HEK293 (cell line): ENCODE data around the gene ERGIC1.

Experiments used
- CTCF ChIA-PET: fragments of 350-600 bp; formaldehyde crosslinking; extraction: SDS; loops from one replicate; lab custom pipeline; 2021; ENCODE audit warnings: antibody characterized with exemption; lab: Yijun Ruan, JAX
- POLR2A ChIA-PET: fragments of 300-600 bp; formaldehyde crosslinking; extraction: SDS; loops from one replicate; lab custom pipeline; 2020; ENCODE audit warnings: antibody characterized with exemption, inconsistent platforms; lab: Yijun Ruan, JAX
- H3K27ac ChIP-seq: fragments of 200-500 bp; sonication (Bioruptor generic); 2 replicates; pipeline ENCODE4 v1.5.1; 2014; ENCODE audit warnings: low read depth, low read length, control low read depth, inconsistent platforms; ENCODE audit errors: extremely low read depth
- H3K36me3 ChIP-seq, 2 experiments: fragments of 200-500 bp in 1 of 2; sonication (Bioruptor generic) in 1 of 2; 1 replicate in 1 of 2; 2 replicates in 1 of 2; pipeline ENCODE4 v1.5.1; 2014 to 2017; ENCODE audit warnings: inconsistent platforms in 2 of 2, low read length in 2 of 2; ENCODE audit not compliant: control insufficient read depth in 2 of 2, insufficient read depth in 1 of 2
- H3K4me1 ChIP-seq: fragments of 200-500 bp; sonication (Bioruptor generic); 2 replicates; pipeline ENCODE4 v1.5.1; 2014; ENCODE audit warnings: mild to moderate bottlenecking, low read length, inconsistent platforms; ENCODE audit not compliant: control insufficient read depth, insufficient read depth
- H3K4me3 ChIP-seq: 2 replicates; pipeline ENCODE4 v1.5.1; 2011; ENCODE audit warnings: low read depth, mild to moderate bottlenecking, control low read depth, low read length, moderate library complexity
- H3K9me3 ChIP-seq: fragments of 200-500 bp; sonication (Bioruptor generic); 2 replicates; pipeline ENCODE4 v1.5.1; 2014; ENCODE audit warnings: low read depth, low read length, inconsistent platforms; ENCODE audit not compliant: control insufficient read depth, insufficient read depth
- KLF7 ChIP-seq: fragments of 450-650 bp; formaldehyde crosslinking; IDR thresholded peaks from 2 replicates; pipeline ENCODE4 v1.5.1; 2016; ENCODE audit warnings: missing biosample characterization, missing genetic modification characterization, borderline replicate concordance
- ZNF10 ChIP-seq: fragments of 450-650 bp; formaldehyde crosslinking; IDR thresholded peaks from 2 replicates; pipeline ENCODE4 v1.5.1; 2017; ENCODE audit warnings: missing biosample characterization, missing genetic modification characterization
- ZNF140 ChIP-seq: fragments of 450-650 bp; formaldehyde crosslinking; IDR thresholded peaks from 2 replicates; pipeline ENCODE4 v1.5.1; 2016; ENCODE audit warnings: missing biosample characterization, missing genetic modification characterization
- ZNF239 ChIP-seq: fragments of 450-650 bp; formaldehyde crosslinking; IDR thresholded peaks from 2 replicates; pipeline ENCODE4 v1.5.1; 2016; ENCODE audit warnings: missing biosample characterization, missing genetic modification characterization
- ZNF274 ChIP-seq, 2 experiments: fragments of 200-500 bp in 1 of 2; fragments of 450-650 bp in 1 of 2; sonication (Bioruptor generic) in 1 of 2; formaldehyde crosslinking in 1 of 2; IDR thresholded peaks; 2 replicates each; pipeline versions ENCODE4 v1.5.1 to v1.6.1; 2014 to 2016; ENCODE audit warnings: borderline replicate concordance in 1 of 2, inconsistent platforms in 1 of 2, low read length in 1 of 2, missing biosample characterization in 1 of 2, missing genetic modification characterization in 1 of 2
- ZNF473 ChIP-seq: fragments of 450-650 bp; formaldehyde crosslinking; IDR thresholded peaks from 2 replicates; pipeline ENCODE4 v1.5.1; 2017; ENCODE audit warnings: missing biosample characterization, missing genetic modification characterization
- ZNF596 ChIP-seq: fragments of 450-650 bp; IDR thresholded peaks from 2 replicates; pipeline ENCODE4 v1.5.0; 2018; ENCODE audit warnings: missing biosample characterization, mild to moderate bottlenecking, missing genetic modification characterization, moderate library complexity
- ZNF621 ChIP-seq: fragments of 450-650 bp; formaldehyde crosslinking; IDR thresholded peaks from 2 replicates; pipeline ENCODE4 v1.5.1; 2017; ENCODE audit warnings: missing biosample characterization, missing genetic modification characterization
- ZNF704 ChIP-seq: fragments of 450-650 bp; formaldehyde crosslinking; IDR thresholded peaks from 2 replicates; pipeline ENCODE4 v1.5.1; 2016; ENCODE audit warnings: missing biosample characterization, missing genetic modification characterization
- TF ChIP-seq, protein P1 (sequence below): fragments of 450-650 bp; formaldehyde crosslinking; conservative IDR thresholded peaks from 2 replicates; pipeline ENCODE4 v1.5.1; 2016; ENCODE audit warnings: low read depth, missing biosample characterization, missing genetic modification characterization
- TF ChIP-seq, protein P2 (sequence below): fragments of 450-650 bp; formaldehyde crosslinking; IDR thresholded peaks from 2 replicates; pipeline ENCODE4 v1.5.1; 2016; ENCODE audit warnings: missing biosample characterization, missing genetic modification characterization

The ERGIC1 gene

GRCh38 chr5:172936401-172936800, 102.3 kb downstream of the ERGIC1 start:
- Histone ChIP-seq H3K27ac (no peak overlapping the region), H3K36me3 (peaks cover 3 to 29% of the 10 kb centered on the region in 2 experiments; a peak in 2 of 3 replicates), H3K4me3 (no peak overlapping the region), H3K4me1 (no peaks in the 10 kb centered on the region), H3K9me3 (no peaks in the 10 kb centered on the region)
- TF ChIP-seq, protein P1, sequence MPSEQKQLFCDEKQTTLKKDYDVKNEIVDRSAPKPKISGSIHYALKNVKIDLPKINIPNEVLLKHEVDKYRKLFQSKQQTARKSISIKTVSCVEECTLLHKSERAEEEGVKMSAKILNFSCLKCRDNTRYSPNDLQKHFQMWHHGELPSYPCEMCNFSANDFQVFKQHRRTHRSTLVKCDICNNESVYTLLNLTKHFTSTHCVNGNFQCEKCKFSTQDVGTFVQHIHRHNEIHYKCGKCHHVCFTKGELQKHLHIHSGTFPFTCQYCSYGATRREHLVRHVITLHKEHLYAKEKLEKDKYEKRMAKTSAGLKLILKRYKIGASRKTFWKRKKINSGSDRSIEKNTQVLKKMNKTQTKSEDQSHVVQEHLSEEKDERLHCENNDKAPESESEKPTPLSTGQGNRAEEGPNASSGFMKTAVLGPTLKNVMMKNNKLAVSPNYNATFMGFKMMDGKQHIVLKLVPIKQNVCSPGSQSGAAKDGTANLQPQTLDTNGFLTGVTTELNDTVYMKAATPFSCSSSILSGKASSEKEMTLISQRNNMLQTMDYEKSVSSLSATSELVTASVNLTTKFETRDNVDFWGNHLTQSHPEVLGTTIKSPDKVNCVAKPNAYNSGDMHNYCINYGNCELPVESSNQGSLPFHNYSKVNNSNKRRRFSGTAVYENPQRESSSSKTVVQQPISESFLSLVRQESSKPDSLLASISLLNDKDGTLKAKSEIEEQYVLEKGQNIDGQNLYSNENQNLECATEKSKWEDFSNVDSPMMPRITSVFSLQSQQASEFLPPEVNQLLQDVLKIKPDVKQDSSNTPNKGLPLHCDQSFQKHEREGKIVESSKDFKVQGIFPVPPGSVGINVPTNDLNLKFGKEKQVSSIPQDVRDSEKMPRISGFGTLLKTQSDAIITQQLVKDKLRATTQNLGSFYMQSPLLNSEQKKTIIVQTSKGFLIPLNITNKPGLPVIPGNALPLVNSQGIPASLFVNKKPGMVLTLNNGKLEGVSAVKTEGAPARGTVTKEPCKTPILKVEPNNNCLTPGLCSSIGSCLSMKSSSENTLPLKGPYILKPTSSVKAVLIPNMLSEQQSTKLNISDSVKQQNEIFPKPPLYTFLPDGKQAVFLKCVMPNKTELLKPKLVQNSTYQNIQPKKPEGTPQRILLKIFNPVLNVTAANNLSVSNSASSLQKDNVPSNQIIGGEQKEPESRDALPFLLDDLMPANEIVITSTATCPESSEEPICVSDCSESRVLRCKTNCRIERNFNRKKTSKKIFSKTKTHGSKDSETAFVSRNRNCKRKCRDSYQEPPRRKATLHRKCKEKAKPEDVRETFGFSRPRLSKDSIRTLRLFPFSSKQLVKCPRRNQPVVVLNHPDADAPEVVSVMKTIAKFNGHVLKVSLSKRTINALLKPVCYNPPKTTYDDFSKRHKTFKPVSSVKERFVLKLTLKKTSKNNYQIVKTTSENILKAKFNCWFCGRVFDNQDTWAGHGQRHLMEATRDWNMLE (tag by site-specific recombination), result no peak
- TF ChIP-seq KLF7 (tag by site-specific recombination) (no peak), ZNF621 (tag by site-specific recombination) (no peak), ZNF239 (tag by site-specific recombination) (no peak), ZNF10 (tag by site-specific recombination) (no peak), ZNF704 (tag by site-specific recombination) (no peak), ZNF473 (tag by site-specific recombination) (no peak), ZNF140 (tag by site-specific recombination) (no peak), ZNF274 (IDR thresholded peaks at IDR 0.05; ENCODE audit: low read length) (no peak), ZNF274 (tag by site-specific recombination; IDR thresholded peaks at IDR 0.05; ENCODE audit: borderline replicate concordance) (no peak)
- CTCF ChIA-PET, result interaction anchor here (0.6 to 11.9 kb wide), 3 partner anchors 192 to 230 kb away, joined by 3 to 214 read pairs (median 11); no protein-coding TSS in a partner anchor
- POLR2A ChIA-PET, result interaction anchor here (1.5 kb wide), 1 partner anchor 165 kb away, joined by 4 read pairs; the partner anchor contains the start of gene DUSP1

DNA sequence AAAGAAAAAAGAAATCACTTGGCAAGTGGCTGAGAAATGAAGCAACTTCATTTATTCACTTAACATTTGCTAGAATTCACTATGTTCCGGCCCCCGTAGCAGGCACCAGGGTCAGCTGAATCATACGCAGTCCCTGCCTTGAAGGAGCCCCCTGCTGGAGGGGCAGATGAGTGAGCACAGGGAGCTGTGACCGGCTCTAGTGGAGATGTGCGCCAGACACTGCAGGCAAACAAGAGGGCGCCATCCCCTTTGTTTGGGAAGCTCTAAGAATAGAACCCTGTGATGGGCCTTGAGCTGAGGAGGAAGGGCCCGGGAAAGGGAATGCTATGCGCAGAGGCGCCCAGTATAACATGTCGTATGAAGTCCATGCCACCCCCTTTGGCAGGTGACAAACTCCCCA, 105.0 kb downstream of the ERGIC1 start:
- no peaks in the 10 kb centered on the region for H3K9me3 ChIP-seq
- ChIA-PET POLR2A (no interaction called here), CTCF (interaction anchor here (0.5 to 11.9 kb wide), 14 partner anchors 9 to 479 kb away, joined by 3 to 214 read pairs (median 4); partner anchors contain the start of gene RPL26L1)
- no peak overlapping the region for H3K27ac ChIP-seq
- peaks cover 3 to 24% of the 10 kb centered on the region in 2 experiments; a peak in 2 of 3 replicates for H3K36me3 ChIP-seq
- H3K4me1 ChIP-seq, result no peaks in the 10 kb centered on the region
- TF ChIP-seq, protein P2, sequence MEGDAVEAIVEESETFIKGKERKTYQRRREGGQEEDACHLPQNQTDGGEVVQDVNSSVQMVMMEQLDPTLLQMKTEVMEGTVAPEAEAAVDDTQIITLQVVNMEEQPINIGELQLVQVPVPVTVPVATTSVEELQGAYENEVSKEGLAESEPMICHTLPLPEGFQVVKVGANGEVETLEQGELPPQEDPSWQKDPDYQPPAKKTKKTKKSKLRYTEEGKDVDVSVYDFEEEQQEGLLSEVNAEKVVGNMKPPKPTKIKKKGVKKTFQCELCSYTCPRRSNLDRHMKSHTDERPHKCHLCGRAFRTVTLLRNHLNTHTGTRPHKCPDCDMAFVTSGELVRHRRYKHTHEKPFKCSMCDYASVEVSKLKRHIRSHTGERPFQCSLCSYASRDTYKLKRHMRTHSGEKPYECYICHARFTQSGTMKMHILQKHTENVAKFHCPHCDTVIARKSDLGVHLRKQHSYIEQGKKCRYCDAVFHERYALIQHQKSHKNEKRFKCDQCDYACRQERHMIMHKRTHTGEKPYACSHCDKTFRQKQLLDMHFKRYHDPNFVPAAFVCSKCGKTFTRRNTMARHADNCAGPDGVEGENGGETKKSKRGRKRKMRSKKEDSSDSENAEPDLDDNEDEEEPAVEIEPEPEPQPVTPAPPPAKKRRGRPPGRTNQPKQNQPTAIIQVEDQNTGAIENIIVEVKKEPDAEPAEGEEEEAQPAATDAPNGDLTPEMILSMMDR (tag by site-specific recombination), result peak; percentile 9; the same call in 1 of the 2 replicates
- TF ChIP-seq ZNF596, result no peak
- H3K4me3 ChIP-seq, result no peak overlapping the region
